IPS-20b (cell line): ENCODE results near the gene IMMP1L.
A peak's percentile ranks its signal among the peaks of the same experiment; 100 is the strongest.

Source experiments
- H3K27ac ChIP-seq: one replicate; pipeline ENCODE4 v1.5.1; 2013; ENCODE audit warnings: low read length
- H3K27me3 ChIP-seq: 2 replicates; pipeline ENCODE4 v1.6.1; 2013; ENCODE audit warnings: mild to moderate bottlenecking, low read length, inconsistent platforms; ENCODE audit not compliant: insufficient read depth
- H3K36me3 ChIP-seq: 2 replicates; pipeline ENCODE4 v1.6.1; 2013; ENCODE audit warnings: low read depth, mild to moderate bottlenecking, inconsistent platforms, low read length, moderate library complexity; ENCODE audit not compliant: insufficient read depth
- H3K4me1 ChIP-seq: 2 replicates; pipeline ENCODE4 v1.6.1; 2013; ENCODE audit warnings: mild to moderate bottlenecking, control low read depth, inconsistent platforms, low read length, moderate library complexity; ENCODE audit not compliant: insufficient read depth
- H3K4me3 ChIP-seq: 2 replicates; pipeline ENCODE4 v1.5.1; 2013; ENCODE audit warnings: mild to moderate bottlenecking, low read length, inconsistent platforms
- H3K9ac ChIP-seq: 2 replicates; pipeline ENCODE4 v1.6.1; 2013; ENCODE audit warnings: low read depth, mild to moderate bottlenecking, inconsistent platforms, low read length, moderate library complexity
- H3K9me3 ChIP-seq: 2 replicates; pipeline ENCODE4 v1.6.1; 2013; ENCODE audit warnings: mild to moderate bottlenecking, low read depth, low read length, inconsistent platforms; ENCODE audit not compliant: insufficient read depth

The IMMP1L gene

GRCh38 chr11:31421820-31422219 lies 87.6 kb downstream of the IMMP1L start:
- Histone ChIP-seq H3K27ac (no peak overlapping the region), H3K4me1 (peaks cover 53% of the 10 kb centered on the region), H3K4me3 (peak overlapping the region; percentile 41; the same call in 1 of the 2 replicates)

GRCh38 chr11:31419669-31420068 lies 89.8 kb downstream of the IMMP1L start:
- Histone ChIP-seq H3K27ac (no peak overlapping the region), H3K9me3 (no peaks in the 10 kb centered on the region), H3K9ac (no peak overlapping the region), H3K4me3 (no peak overlapping the region), H3K27me3 (no peaks in the 10 kb centered on the region), H3K36me3 (no peaks in the 10 kb centered on the region), H3K4me1 (peaks cover 64% of the 10 kb centered on the region)

More at GRCh38 chr11:31421820-31422219, 87.6 kb downstream of the IMMP1L start:
- no peaks in the 10 kb centered on the region for H3K36me3 ChIP-seq
- no peaks in the 10 kb centered on the region for H3K9me3 ChIP-seq
- peak overlapping the region; percentile 49; the same call in 1 of the 2 replicates for H3K9ac ChIP-seq
- H3K27me3 ChIP-seq = no peaks in the 10 kb centered on the region

GRCh38 chr11:31419138-31419537 lies 90.3 kb downstream of the IMMP1L start:
- Histone ChIP-seq H3K9me3 (no peaks in the 10 kb centered on the region), H3K27ac (no peak overlapping the region), H3K9ac (no peak overlapping the region), H3K4me3 (no peak overlapping the region), H3K27me3 (no peaks in the 10 kb centered on the region), H3K4me1 (peaks cover 64% of the 10 kb centered on the region), H3K36me3 (no peaks in the 10 kb centered on the region)

- Histone ChIP-seq H3K27me3 (no peaks in the 10 kb centered on the region), H3K4me3 (peak overlapping the region; percentile 15; the same call in 1 of the 2 replicates), H3K4me1 (peaks cover 64% of the 10 kb centered on the region), H3K9ac (no peak overlapping the region), H3K27ac (no peak overlapping the region), H3K9me3 (no peaks in the 10 kb centered on the region), H3K36me3 (no peaks in the 10 kb centered on the region)
These were observed 91.6 kb downstream of the IMMP1L start for GRCh38 chr11:31417816-31418215.

GRCh38 chr11:31417357-31417756 lies 92.1 kb downstream of the IMMP1L start:
- Histone ChIP-seq H3K4me3 (peak overlapping the region; percentile 15; the same call in 1 of the 2 replicates), H3K36me3 (no peaks in the 10 kb centered on the region), H3K27ac (no peak overlapping the region), H3K27me3 (no peaks in the 10 kb centered on the region), H3K9ac (no peak overlapping the region), H3K9me3 (no peaks in the 10 kb centered on the region), H3K4me1 (peaks cover 61% of the 10 kb centered on the region)

GRCh38 chr11:31415435-31415834 lies 94.0 kb downstream of the IMMP1L start:
- no peaks in the 10 kb centered on the region for H3K36me3 ChIP-seq
- no peak overlapping the region for H3K27ac ChIP-seq
- H3K4me1 ChIP-seq = peaks cover 42% of the 10 kb centered on the region
- no peaks in the 10 kb centered on the region for H3K27me3 ChIP-seq
- no peak overlapping the region for H3K4me3 ChIP-seq
- no peak overlapping the region for H3K9ac ChIP-seq
- H3K9me3 ChIP-seq = 0 out of 2 replicates have a peak, but pooled peaks cover 3% of the 10 kb centered on the region

GRCh38 chr11:31414338-31414737 lies 95.1 kb downstream of the IMMP1L start:
- Histone ChIP-seq H3K9ac (no peak overlapping the region), H3K9me3 (0 out of 2 replicates have a peak, but pooled peaks cover 3% of the 10 kb centered on the region), H3K4me3 (no peak overlapping the region), H3K36me3 (no peaks in the 10 kb centered on the region), H3K27me3 (no peaks in the 10 kb centered on the region), H3K27ac (no peak overlapping the region), H3K4me1 (peaks cover 31% of the 10 kb centered on the region)

GRCh38 chr11:31412946-31413345 lies 96.5 kb downstream of the IMMP1L start:
- Histone ChIP-seq H3K27me3 (no peaks in the 10 kb centered on the region), H3K36me3 (no peaks in the 10 kb centered on the region), H3K4me1 (peaks cover 19% of the 10 kb centered on the region; the same call in 1 of the 2 replicates), H3K27ac (no peak overlapping the region), H3K4me3 (no peak overlapping the region), H3K9me3 (0 out of 2 replicates have a peak, but pooled peaks cover 3% of the 10 kb centered on the region), H3K9ac (no peak overlapping the region)

- Histone ChIP-seq H3K27ac (no peak overlapping the region), H3K27me3 (no peaks in the 10 kb centered on the region), H3K4me1 (0 out of 2 replicates have a peak, but pooled peaks cover 3% of the 10 kb centered on the region), H3K9ac (no peak overlapping the region), H3K9me3 (0 out of 2 replicates have a peak, but pooled peaks cover 3% of the 10 kb centered on the region), H3K36me3 (no peaks in the 10 kb centered on the region), H3K4me3 (no peak overlapping the region)
These were observed 101.2 kb downstream of the IMMP1L start for GRCh38 chr11:31408201-31408600.

GRCh38 chr11:31404614-31405013 lies 104.8 kb downstream of the IMMP1L start:
- Histone ChIP-seq H3K27ac (no peak overlapping the region), H3K27me3 (no peaks in the 10 kb centered on the region), H3K4me1 (0 out of 2 replicates have a peak, but pooled peaks cover 3% of the 10 kb centered on the region), H3K36me3 (0 out of 2 replicates have a peak, but pooled peaks cover 6% of the 10 kb centered on the region), H3K9me3 (no peaks in the 10 kb centered on the region), H3K4me3 (no peak overlapping the region), H3K9ac (no peak overlapping the region)

- Histone ChIP-seq H3K27me3 (no peaks in the 10 kb centered on the region), H3K27ac (no peak overlapping the region), H3K36me3 (0 out of 2 replicates have a peak, but pooled peaks cover 6% of the 10 kb centered on the region), H3K9ac (no peak overlapping the region), H3K9me3 (no peaks in the 10 kb centered on the region), H3K4me3 (no peak overlapping the region), H3K4me1 (no peaks in the 10 kb centered on the region)
These were observed 112.1 kb downstream of the IMMP1L start for GRCh38 chr11:31397239-31397834.

- H3K27me3 ChIP-seq = no peaks in the 10 kb centered on the region
These were observed 122.0 kb downstream of the IMMP1L start for GRCh38 chr11:31387379-31387778.

More at GRCh38 chr11:31387379-31387778, 122.0 kb downstream of the IMMP1L start:
- Histone ChIP-seq H3K36me3 (peaks cover 10% of the 10 kb centered on the region), H3K27ac (no peak overlapping the region), H3K4me3 (no peak overlapping the region), H3K9ac (no peak overlapping the region), H3K4me1 (peaks cover 7% of the 10 kb centered on the region), H3K9me3 (peaks cover 3% of the 10 kb centered on the region; the same call in 1 of the 2 replicates)
